Activated CD8-positive, alpha-beta T cell treated with anti-CD3 and anti-CD28 coated beads, Interleukin-2, amount 10 ng/mL, durations not matched to agents 7 days and 5 days (primary cell): ENCODE measurements around the gene SH3RF3. TPM values are rescaled to one million over a fixed set of nuclear protein-coding genes. Genes with fewer than 3 reads are reported as not detected.

ENCODE experiments used
- ATAC-seq: fragments of 150-1000 bp; cut with Tn5 transposase; one replicate; pipeline ENCODE4 v1.10.0; 2021; ENCODE audit warnings: moderate library complexity
- CTCF ChIA-PET: fragments of 350-600 bp; sonication (Branson Sonifier 250); formaldehyde crosslinking; loops from one replicate; lab custom pipeline; 2021; ENCODE audit warnings: antibody characterized with exemption; lab: Charles Lee
- POLR2A ChIA-PET: fragments of 350-600 bp; sonication (Branson Sonifier 250); formaldehyde crosslinking; loops from one replicate; lab custom pipeline; 2021; ENCODE audit warnings: antibody characterized with exemption; lab: Charles Lee
- DNase-seq: peaks from one replicate; pipeline ENCODE4 v3.0.0-alpha.2; 2020
- H3K27ac Mint-ChIP-seq: one replicate; pipeline ENCODE4 v1.8.0; 2021; ENCODE audit warnings: mild to moderate bottlenecking, mixed read lengths
- H3K27me3 Mint-ChIP-seq: one replicate; pipeline ENCODE4 v1.8.0; 2021; ENCODE audit warnings: low read depth, mixed read lengths
- H3K36me3 Mint-ChIP-seq: one replicate; pipeline ENCODE4 v1.8.0; 2021; ENCODE audit warnings: low read depth, mixed read lengths
- H3K4me1 Mint-ChIP-seq: one replicate; pipeline ENCODE4 v1.8.0; 2021; ENCODE audit warnings: low read depth, mixed read lengths
- H3K4me3 Mint-ChIP-seq: one replicate; pipeline ENCODE4 v1.8.0; 2021; ENCODE audit warnings: mild to moderate bottlenecking, mixed read lengths
- H3K9me3 Mint-ChIP-seq: one replicate; pipeline ENCODE4 v1.8.0; 2022; ENCODE audit warnings: mixed read lengths; ENCODE audit not compliant: insufficient read depth
- total RNA-seq, 2 experiments: library from RNA; stranded (reverse); gene quantifications; one replicate each; pipeline ENCODE4 v1.2.3, GENCODE V29; 2021

The SH3RF3 gene
- total RNA-seq, 2 experiments from 2014 or later: 0.10 TPM; not detected in 1

DNA sequence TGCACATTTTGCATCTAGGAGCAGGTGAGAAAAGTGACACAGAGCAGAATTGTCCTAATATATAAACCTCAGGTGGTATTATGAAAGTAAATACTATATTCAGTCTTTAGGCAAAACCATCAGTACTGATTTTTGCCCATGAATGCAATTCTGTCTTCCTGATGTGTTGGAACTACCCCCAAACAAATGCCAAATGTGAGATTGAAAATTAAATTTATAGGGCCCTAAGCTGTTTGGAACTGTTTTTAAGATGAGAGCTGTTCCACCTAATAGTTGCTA lies 115.2 kb downstream of the SH3RF3 start:
- H3K27me3 Mint-ChIP-seq: peaks cover 8% of the 10 kb centered on the region

DNA sequence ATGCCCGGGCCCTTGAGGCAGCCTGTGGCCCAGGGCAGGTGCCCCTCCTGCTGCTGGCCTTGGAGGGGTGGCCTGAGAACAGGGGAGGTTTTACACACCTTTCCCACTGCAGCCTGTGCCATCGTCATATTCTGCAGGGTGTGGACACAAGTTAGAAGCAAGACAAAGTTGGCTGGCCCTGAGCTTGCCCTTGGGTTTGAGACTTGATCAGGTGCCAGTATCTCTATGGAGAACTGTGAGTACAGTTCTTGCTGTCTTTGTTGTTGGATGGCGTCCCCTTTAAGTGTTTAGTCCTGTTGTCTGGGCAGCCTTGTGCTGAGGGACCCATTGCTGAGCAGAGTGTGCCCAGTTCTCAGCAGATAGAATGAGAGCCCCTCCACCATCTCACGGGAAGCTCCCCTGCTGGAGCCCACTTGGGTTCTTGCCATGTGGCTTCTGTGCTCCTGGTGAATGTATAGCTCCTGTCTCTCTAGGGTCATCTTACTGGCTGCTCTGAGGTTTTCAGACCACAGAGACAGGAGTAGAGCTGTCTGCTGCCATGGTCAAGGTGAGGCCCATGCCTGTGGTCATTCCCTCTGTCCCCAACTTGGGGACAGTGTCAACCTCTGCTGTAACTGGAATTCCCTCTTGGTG lies 115.9 kb downstream of the SH3RF3 start:
- H3K36me3 Mint-ChIP-seq: no peaks in the 10 kb centered on the region
- no peaks in the 10 kb centered on the region for H3K4me1 Mint-ChIP-seq
- DNase-seq: no peak
- H3K27ac Mint-ChIP-seq: no peak overlapping the region
- POLR2A ChIA-PET: no interaction called here
- H3K9me3 Mint-ChIP-seq: no peaks in the 10 kb centered on the region
- peaks cover 8% of the 10 kb centered on the region for H3K27me3 Mint-ChIP-seq
- ATAC-seq: no peak
- CTCF ChIA-PET: no interaction called here
- H3K4me3 Mint-ChIP-seq: no peak overlapping the region

More for the DNA sequence above, 115.2 kb downstream of the SH3RF3 start:
- Mint-ChIP-seq H3K27ac (no peak overlapping the region), H3K9me3 (no peaks in the 10 kb centered on the region), H3K36me3 (no peaks in the 10 kb centered on the region), H3K4me1 (peaks cover 4% of the 10 kb centered on the region), H3K4me3 (no peak overlapping the region)
- no peak for ATAC-seq
- no peak for DNase-seq
- ChIA-PET POLR2A (interaction anchor here (0.9 kb wide), 1 partner anchor 49 kb away, joined by 4 read pairs; no protein-coding TSS in a partner anchor), CTCF (no interaction called here)

DNA sequence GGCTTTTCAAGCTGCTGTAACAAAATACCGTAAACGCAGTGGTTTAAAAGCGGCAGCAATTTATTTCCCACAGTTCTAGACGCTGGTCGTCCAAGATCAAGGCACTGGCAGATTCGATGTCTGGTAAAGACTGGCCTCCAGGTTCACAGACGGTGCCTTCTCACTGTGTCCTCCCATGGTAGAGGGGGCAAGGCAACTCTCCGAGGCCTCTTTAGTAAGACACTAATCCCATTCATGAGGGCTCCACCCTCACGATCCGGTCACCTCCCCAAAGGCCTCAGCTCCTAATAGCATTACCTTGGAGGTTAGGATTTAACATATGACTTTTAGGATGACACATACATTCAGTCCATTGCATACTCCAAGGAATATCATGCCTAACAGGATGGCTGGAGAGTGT lies 117.2 kb downstream of the SH3RF3 start:
- Mint-ChIP-seq H3K9me3 (no peaks in the 10 kb centered on the region), H3K27ac (no peak overlapping the region)

DNA sequence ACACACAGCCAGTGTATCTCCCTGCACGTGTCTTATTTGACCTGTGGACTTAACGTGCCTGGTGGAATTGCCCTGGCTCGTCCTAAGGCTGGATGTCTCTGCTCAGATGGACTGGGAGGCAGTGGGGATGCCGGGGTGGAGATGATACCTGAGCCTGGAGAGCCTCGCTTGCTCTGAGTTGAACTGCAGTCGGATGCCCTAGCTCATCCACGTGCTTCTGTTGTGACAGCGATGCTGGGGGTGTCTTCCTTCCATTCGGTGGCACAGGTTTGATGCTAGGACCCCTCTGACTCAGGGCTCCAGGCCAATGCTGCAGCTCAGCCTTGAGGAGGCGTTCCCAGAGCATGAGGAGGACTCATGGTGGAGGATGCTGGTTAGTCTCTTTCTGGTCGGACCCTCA lies 117.6 kb downstream of the SH3RF3 start:
- Mint-ChIP-seq H3K4me3 (no peak overlapping the region), H3K27me3 (peaks cover 8% of the 10 kb centered on the region), H3K9me3 (no peaks in the 10 kb centered on the region), H3K27ac (no peak overlapping the region), H3K4me1 (no peaks in the 10 kb centered on the region), H3K36me3 (no peaks in the 10 kb centered on the region)
- DNase-seq: no peak
- no peak for ATAC-seq
- ChIA-PET CTCF (no interaction called here), POLR2A (no interaction called here)

More for the DNA sequence above, 117.2 kb downstream of the SH3RF3 start:
- POLR2A ChIA-PET: no interaction called here
- CTCF ChIA-PET: no interaction called here
- Mint-ChIP-seq H3K36me3 (no peaks in the 10 kb centered on the region), H3K4me3 (no peak overlapping the region), H3K27me3 (peaks cover 8% of the 10 kb centered on the region), H3K4me1 (no peaks in the 10 kb centered on the region)
- no peak for ATAC-seq
- DNase-seq: no peak

DNA sequence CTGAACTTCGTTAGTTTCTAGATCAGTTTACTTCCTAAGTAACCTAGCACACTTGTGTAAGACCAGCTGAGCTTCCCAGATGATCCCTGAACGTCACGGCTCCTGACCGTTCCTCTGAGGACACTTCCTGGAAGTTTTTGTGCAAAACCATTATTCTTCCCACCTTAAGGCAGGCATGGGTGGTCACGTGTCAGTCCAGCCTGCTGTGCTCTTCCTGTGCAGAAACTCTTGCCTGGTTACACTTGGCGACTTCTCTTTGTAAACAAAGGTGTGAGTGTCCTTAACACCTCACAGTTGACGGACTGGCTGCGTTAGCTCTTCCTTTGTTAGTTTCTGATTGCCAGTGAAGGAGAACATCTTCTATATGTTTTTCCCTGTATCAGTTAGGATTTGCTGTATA lies 118.3 kb downstream of the SH3RF3 start:
- DNase-seq (no peak), ATAC-seq (no peak)
- POLR2A ChIA-PET: no interaction called here
- no peaks in the 10 kb centered on the region for H3K4me1 Mint-ChIP-seq
- no peaks in the 10 kb centered on the region for H3K9me3 Mint-ChIP-seq
- H3K27ac Mint-ChIP-seq: no peak overlapping the region
- no peak overlapping the region for H3K4me3 Mint-ChIP-seq
- CTCF ChIA-PET: no interaction called here
- no peaks in the 10 kb centered on the region for H3K36me3 Mint-ChIP-seq
- H3K27me3 Mint-ChIP-seq: peaks cover 8% of the 10 kb centered on the region

DNA sequence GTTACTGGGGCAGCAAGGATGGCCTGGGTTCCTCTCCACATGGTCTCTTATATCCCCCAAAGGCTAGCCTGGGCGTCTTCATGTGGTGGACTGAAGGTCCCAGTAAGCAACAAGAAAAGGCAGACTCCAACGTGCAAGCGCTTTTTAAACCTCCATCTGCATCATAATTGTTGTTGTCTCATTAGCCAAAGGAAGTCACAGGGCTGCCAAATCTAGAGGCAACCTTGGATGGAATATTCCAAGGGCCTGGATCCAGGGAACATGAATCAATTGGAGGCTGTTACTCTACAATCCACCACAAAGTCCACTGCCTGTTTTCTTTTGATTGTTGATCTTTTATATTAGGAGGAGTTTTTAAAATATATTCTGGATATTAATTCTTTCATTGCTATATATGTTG lies 118.8 kb downstream of the SH3RF3 start:
- no peaks in the 10 kb centered on the region for H3K36me3 Mint-ChIP-seq
- no peaks in the 10 kb centered on the region for H3K9me3 Mint-ChIP-seq
- no peak overlapping the region for H3K4me3 Mint-ChIP-seq
- CTCF ChIA-PET: no interaction called here
- POLR2A ChIA-PET: no interaction called here
- H3K27ac Mint-ChIP-seq: no peak overlapping the region
- peaks cover 8% of the 10 kb centered on the region for H3K27me3 Mint-ChIP-seq
- DNase-seq (no peak), ATAC-seq (no peak)
- no peaks in the 10 kb centered on the region for H3K4me1 Mint-ChIP-seq

- no peaks in the 10 kb centered on the region for H3K9me3 Mint-ChIP-seq
- ChIA-PET CTCF (no interaction called here), POLR2A (interaction anchor here (0.6 kb wide), 1 partner anchor 9 kb away, joined by 4 read pairs; no protein-coding TSS in a partner anchor)
- no peaks in the 10 kb centered on the region for H3K36me3 Mint-ChIP-seq
- DNase-seq: no peak
- H3K27ac Mint-ChIP-seq: no peak overlapping the region
- peaks cover 6% of the 10 kb centered on the region for H3K27me3 Mint-ChIP-seq
- H3K4me3 Mint-ChIP-seq: no peak overlapping the region
- H3K4me1 Mint-ChIP-seq: no peaks in the 10 kb centered on the region
- no peak for ATAC-seq
Observed at GRCh38 chr2:109248590-109248989, 119.6 kb downstream of the SH3RF3 start.

DNA sequence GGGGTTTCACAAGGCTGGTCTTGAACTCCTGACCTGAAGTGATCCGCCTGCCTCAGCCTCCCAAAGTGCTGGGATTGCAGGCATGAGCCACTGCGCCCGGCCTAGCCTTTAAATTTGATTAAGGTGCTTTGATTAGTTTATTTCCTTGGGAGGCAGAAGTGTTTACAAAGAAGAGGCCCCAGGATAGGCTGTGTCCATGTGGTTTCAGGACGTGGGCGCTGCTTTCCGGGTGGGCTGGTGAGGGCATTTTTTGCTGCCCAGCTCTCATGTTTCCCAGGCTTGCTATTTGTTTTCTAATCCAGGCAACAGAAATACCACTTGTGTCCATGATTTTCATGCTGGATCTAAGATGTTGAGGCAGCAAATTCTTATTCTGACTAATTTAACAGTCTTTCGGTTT lies 124.2 kb downstream of the SH3RF3 start:
- H3K27me3 Mint-ChIP-seq: peaks cover 6% of the 10 kb centered on the region
- H3K9me3 Mint-ChIP-seq: no peaks in the 10 kb centered on the region
- no peak for DNase-seq
- H3K36me3 Mint-ChIP-seq: no peaks in the 10 kb centered on the region
- POLR2A ChIA-PET: no interaction called here
- no peak for ATAC-seq
- no peak overlapping the region for H3K4me3 Mint-ChIP-seq
- H3K27ac Mint-ChIP-seq: no peak overlapping the region
- CTCF ChIA-PET: no interaction called here
- no peaks in the 10 kb centered on the region for H3K4me1 Mint-ChIP-seq

DNA sequence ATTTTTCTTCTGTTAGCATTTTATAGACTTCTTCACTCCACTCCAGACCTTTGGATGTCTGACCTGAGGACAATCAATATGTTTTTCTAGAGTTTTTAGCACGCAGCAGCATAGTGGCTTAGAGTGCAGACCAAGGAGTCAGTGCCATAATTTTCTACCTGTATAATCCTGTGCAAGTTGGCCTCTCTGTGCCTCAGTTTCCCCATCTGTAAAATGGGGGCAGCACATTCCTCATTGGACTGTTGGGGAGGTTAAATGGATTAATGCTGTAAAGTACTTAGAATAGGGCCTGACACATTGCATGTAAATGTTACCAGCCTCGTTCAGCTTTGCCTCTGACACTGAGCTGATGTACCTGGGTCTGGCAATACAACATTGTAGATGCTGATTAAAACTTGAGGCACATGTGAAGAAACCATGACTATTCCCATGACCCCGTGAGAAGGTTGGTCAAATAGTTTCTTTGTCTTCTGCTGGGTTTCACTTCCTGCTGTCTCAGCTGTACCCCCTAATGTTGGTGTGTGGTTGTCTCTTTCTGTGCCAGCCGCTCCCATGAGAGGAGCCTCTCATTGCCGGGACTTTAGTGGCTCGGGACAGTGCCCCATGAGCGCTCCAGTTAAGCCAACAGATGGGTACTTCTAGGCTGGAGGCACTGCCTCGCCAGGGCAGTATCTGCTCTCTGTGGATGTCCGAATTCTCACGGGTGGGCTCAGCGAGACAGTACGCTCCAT lies 125.3 kb downstream of the SH3RF3 start:
- H3K4me1 Mint-ChIP-seq: no peaks in the 10 kb centered on the region
- ATAC-seq: no peak
- CTCF ChIA-PET: no interaction called here

DNA sequence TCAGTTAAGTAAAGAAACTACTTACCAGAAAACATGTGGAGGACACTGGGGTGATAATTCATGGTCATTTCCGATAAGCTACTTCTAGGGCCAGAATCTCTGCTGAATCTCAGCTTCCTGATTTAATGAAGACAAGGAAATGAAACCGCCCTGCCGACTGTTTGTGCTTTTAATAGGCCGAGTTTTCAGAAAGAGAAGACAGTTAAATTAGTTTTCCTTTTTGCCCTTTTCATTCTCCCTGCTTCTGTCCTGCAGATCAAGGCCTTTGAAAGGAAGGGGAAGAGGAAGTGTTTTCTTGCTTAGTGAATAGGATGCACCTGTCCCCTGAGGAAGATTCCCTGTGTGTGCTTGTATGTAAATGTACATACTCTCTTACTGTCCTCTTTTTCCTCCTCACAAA lies 126.6 kb downstream of the SH3RF3 start:
- no peak for DNase-seq
- Mint-ChIP-seq H3K4me3 (no peak overlapping the region), H3K36me3 (no peaks in the 10 kb centered on the region), H3K27me3 (peaks cover 2% of the 10 kb centered on the region), H3K9me3 (no peaks in the 10 kb centered on the region), H3K4me1 (no peaks in the 10 kb centered on the region), H3K27ac (no peak overlapping the region)
- POLR2A ChIA-PET: no interaction called here
- CTCF ChIA-PET: no interaction called here
- no peak for ATAC-seq

More for the DNA sequence above, 125.3 kb downstream of the SH3RF3 start:
- no peaks in the 10 kb centered on the region for H3K36me3 Mint-ChIP-seq
- no peaks in the 10 kb centered on the region for H3K9me3 Mint-ChIP-seq
- POLR2A ChIA-PET: no interaction called here
- H3K27me3 Mint-ChIP-seq: peaks cover 2% of the 10 kb centered on the region
- no peak overlapping the region for H3K27ac Mint-ChIP-seq
- DNase-seq: no peak
- H3K4me3 Mint-ChIP-seq: no peak overlapping the region

DNA sequence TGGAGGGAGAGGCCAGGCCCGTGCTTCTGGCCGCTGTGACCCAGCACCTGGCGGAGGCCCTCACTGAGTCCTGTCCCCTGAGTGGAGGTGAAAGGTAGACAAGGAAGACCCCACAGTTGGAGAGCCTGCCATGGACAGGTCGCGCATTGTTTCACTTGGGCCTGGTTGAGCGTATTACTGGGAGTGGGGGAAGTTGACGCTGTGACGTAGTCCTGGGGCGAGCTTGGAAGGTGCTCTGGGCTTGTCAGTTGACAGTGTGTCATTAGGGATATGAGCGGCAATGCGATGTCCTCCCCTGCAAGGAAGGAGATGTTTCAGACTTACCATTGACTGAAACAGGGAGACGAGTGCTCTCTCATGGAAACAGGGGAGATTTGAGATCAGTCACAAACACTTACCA lies 127.1 kb downstream of the SH3RF3 start:
- CTCF ChIA-PET: no interaction called here

GRCh38 chr2:109256921-109257320 lies 127.9 kb downstream of the SH3RF3 start:
- H3K4me1 Mint-ChIP-seq: no peaks in the 10 kb centered on the region
- H3K27me3 Mint-ChIP-seq: peaks cover 2% of the 10 kb centered on the region
- H3K9me3 Mint-ChIP-seq: no peaks in the 10 kb centered on the region
- ATAC-seq (no peak), DNase-seq (no peak)
- H3K36me3 Mint-ChIP-seq: no peaks in the 10 kb centered on the region
- no peak overlapping the region for H3K27ac Mint-ChIP-seq
- ChIA-PET POLR2A (no interaction called here), CTCF (no interaction called here)
- H3K4me3 Mint-ChIP-seq: no peak overlapping the region

More for the DNA sequence above, 127.1 kb downstream of the SH3RF3 start:
- ATAC-seq (no peak), DNase-seq (no peak)
- Mint-ChIP-seq H3K27ac (no peak overlapping the region), H3K27me3 (peaks cover 2% of the 10 kb centered on the region), H3K4me1 (no peaks in the 10 kb centered on the region), H3K36me3 (no peaks in the 10 kb centered on the region), H3K9me3 (no peaks in the 10 kb centered on the region), H3K4me3 (no peak overlapping the region)
- POLR2A ChIA-PET: no interaction called here
